ENCODE measurements around the gene S1PR2. TPM values are rescaled to one million over a fixed set of nuclear protein-coding genes. Genes with fewer than 3 reads are reported as not detected.

Gene S1PR2
- total and polyA plus RNA-seq, 3 experiments from 2014 or later, result 2.2 to 19.9 (median 18.4) TPM

DNA sequence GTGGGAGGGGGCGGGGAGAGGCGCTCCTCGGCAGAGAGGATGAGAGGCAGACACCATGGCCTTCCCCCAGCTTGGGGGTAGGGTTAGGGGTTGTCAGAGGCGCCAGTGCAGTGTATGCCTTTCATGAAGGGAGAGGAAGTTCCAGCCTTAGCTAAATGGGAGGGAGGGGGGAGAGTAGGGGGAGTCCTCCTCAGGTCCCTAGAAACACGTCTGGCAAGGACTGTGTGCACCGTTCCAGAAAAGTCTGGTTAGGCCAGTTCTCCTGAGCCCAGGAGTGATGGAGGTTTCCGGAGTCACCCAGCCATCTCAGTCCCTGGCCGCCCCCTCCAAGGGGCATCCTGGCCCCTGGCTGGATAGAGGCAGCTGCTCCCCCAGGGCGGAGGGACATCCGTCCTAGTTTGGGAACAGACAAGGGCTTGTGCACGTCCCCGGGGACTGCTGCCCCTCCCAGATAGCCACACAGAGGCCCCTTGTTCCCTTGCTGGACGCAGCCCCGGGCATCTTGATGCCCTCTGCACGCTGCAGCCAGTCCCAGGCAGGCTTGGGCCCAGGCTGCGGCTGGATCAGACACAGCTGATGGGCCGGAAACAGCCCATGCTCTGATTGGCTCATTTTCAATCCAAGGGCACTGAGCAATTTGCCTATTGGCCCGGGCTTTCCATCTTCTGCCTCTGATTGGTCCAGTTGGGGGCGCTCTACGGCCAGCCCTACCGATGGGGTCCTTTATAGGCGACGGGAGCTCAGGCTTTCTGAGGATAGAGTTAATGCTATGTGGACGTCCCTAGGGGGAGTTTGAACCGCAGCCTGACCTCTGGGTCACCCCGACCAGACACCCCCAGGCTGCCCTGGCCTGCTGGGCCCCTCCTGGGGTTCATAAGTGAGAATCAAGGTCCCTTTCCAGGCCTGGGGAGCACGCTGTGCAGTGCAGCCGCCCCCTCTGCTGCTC lies 3.8 kb downstream of the S1PR2 start:
- CTCF ChIA-PET, result interaction anchor here (1.4 to 10.5 kb wide), 4 partner anchors 20 to 26 kb away, joined by 4 to 73 read pairs (median 6); no protein-coding TSS in a partner anchor

DNA sequence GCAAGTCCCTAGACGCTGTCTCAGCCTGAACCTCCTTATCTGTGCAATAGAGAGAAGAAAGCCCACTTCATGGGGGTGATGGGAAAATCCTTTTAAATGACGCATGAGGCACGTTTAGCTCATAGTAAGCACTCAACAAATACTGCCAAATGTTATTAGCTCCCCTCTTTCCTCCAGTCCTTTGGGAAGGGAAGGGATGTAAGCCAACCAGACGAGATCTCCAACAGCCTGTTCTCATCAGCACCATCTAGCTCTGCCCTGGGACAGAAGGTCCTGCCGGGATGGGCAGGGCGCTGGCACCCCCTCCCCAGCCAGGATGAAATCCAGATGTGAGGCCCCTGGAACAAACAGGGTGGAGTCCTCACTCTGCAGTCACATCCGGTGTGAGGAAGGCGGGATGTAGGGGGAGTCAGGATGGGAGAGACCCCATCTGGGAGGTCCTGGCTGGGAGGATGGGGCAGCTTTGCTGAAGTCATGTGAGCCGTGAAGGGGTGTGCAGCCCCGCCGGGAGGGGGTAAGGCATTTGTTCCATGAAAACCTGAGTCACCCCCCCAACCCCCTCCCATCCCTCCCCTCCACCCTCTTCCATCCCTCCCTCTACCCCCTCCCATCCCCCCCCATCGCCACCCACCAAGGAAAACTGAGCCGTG lies 4.6 kb downstream of the S1PR2 start:
- Mint-ChIP-seq H3K4me1 (peaks cover 9 to 24% (median 20%) of the 10 kb centered on the region in 3 donors), H3K36me3 (peaks cover 0 to 18% (median 6%) of the 10 kb centered on the region in 3 donors), H3K27ac (peak overlapping the region in 3 of 8 donors; percentile 36 to 78 (median 47)), H3K9me3 (no peaks in the 10 kb centered on the region), H3K27me3 (no peaks in the 10 kb centered on the region), H3K4me3 (peak overlapping the region in 1 of 7 donors; percentile 19)
- H3K4me1 ChIP-seq (ENCODE audit: insufficient read depth, low read length), result peaks cover 18% of the 10 kb centered on the region
- H3K27ac ChIP-seq (ENCODE audit: low read depth, low read length), result no peak overlapping the region
- H3K36me3 ChIP-seq (ENCODE audit: insufficient read depth, low read length), result no peaks in the 10 kb centered on the region
- H3K4me3 ChIP-seq (ENCODE audit: low read length), result no peak overlapping the region
- no peaks in the 10 kb centered on the region for H3K27me3 ChIP-seq (ENCODE audit: insufficient read depth, low read length, poor library complexity, severe bottlenecking)
- no peak for DNase-seq
- CTCF ChIA-PET, result interaction anchor here (1.5 to 10.5 kb wide), 3 partner anchors 9 to 24 kb away, joined by 5 to 73 read pairs (median 14); no protein-coding TSS in a partner anchor
- POLR2A ChIA-PET, result interaction anchor here (0.6 kb wide), 1 partner anchor 418 kb away, joined by 9 read pairs; no protein-coding TSS in a partner anchor
- H3K9me3 ChIP-seq (ENCODE audit: low read length), result no peaks in the 10 kb centered on the region

More for the DNA sequence above, 3.8 kb downstream of the S1PR2 start:
- Histone ChIP-seq H3K27ac (ENCODE audit: low read depth, low read length) (no peak overlapping the region), H3K4me3 (ENCODE audit: low read length) (no peak overlapping the region), H3K36me3 (ENCODE audit: insufficient read depth, low read length) (no peaks in the 10 kb centered on the region), H3K27me3 (ENCODE audit: insufficient read depth, low read length, poor library complexity, severe bottlenecking) (no peaks in the 10 kb centered on the region), H3K9me3 (ENCODE audit: low read length) (no peaks in the 10 kb centered on the region), H3K4me1 (ENCODE audit: insufficient read depth, low read length) (peaks cover 20% of the 10 kb centered on the region)
- POLR2A ChIA-PET, result interaction anchor here (0.6 kb wide), 1 partner anchor 418 kb away, joined by 9 read pairs; no protein-coding TSS in a partner anchor
- H3K4me3 Mint-ChIP-seq, result peak overlapping the region in 1 of 7 donors; percentile 44
- no peak for DNase-seq
- peaks cover 9 to 26% (median 20%) of the 10 kb centered on the region in 3 donors for H3K4me1 Mint-ChIP-seq
- H3K27me3 Mint-ChIP-seq, result no peaks in the 10 kb centered on the region
- peak overlapping the region in 1 of 8 donors; percentile 12 for H3K27ac Mint-ChIP-seq
- no peaks in the 10 kb centered on the region for H3K9me3 Mint-ChIP-seq
- H3K36me3 Mint-ChIP-seq, result peaks cover 0 to 16% (median 6%) of the 10 kb centered on the region in 3 donors

DNA sequence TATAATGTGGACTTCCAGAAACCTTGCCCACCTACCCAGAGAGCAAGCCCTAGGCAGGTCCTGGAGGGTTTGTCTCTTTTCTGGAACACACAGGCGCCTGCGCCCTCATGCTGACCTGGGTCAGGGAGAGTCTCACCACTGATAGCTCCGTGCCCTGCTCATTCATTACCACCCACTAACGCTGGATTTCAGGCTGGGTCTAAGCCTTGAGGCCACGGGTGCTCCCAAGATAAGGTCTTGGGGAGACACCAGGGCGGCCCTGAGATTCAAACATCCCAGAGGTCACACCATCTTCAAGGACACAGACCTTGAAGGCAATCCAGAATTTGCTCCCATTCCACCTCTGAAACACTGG lies 5.1 kb downstream of the S1PR2 start:
- Mint-ChIP-seq H3K4me3 (peak overlapping the region in 1 of 7 donors; percentile 19), H3K9me3 (no peaks in the 10 kb centered on the region), H3K27ac (peak overlapping the region in 3 of 8 donors; percentile 29 to 47 (median 46)), H3K27me3 (no peaks in the 10 kb centered on the region), H3K4me1 (peaks cover 9 to 23% (median 20%) of the 10 kb centered on the region in 3 donors), H3K36me3 (peaks cover 0 to 19% (median 6%) of the 10 kb centered on the region in 3 donors)
- no peaks in the 10 kb centered on the region for H3K27me3 ChIP-seq (ENCODE audit: insufficient read depth, low read length, poor library complexity, severe bottlenecking)
- H3K4me1 ChIP-seq (ENCODE audit: insufficient read depth, low read length), result peaks cover 16% of the 10 kb centered on the region
- H3K36me3 ChIP-seq (ENCODE audit: insufficient read depth, low read length), result no peaks in the 10 kb centered on the region
- H3K9me3 ChIP-seq (ENCODE audit: low read length), result no peaks in the 10 kb centered on the region
- no peak for DNase-seq
- no peak overlapping the region for H3K4me3 ChIP-seq (ENCODE audit: low read length)
- ChIA-PET POLR2A (no interaction called here), CTCF (interaction anchor here (1.5 to 10.5 kb wide), 3 partner anchors 10 to 24 kb away, joined by 5 to 73 read pairs (median 14); no protein-coding TSS in a partner anchor)
- H3K27ac ChIP-seq (ENCODE audit: low read depth, low read length), result no peak overlapping the region

DNA sequence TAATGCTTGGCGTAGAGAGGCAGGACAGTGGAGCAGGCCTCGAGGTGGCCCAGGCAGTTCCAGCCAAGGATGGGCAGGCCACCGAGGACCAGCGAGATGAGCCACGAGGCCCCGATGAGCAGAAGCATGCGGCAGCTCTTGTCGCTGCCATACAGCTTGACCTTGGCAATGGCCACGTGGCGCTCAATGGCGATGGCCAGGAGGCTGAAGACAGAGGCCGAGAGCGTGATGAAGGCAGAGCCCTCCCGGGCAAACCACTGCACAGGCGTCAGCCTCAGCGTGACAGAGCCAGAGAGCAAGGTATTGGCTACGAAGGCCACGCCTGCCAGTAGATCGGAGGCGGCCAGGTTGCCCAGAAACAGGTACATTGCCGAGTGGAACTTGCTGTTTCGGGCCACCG lies 6.8 kb downstream of the S1PR2 start:
- Mint-ChIP-seq H3K9me3 (no peaks in the 10 kb centered on the region), H3K27ac (peak overlapping the region in 1 of 8 donors; percentile 56), H3K27me3 (no peaks in the 10 kb centered on the region), H3K4me3 (peak overlapping the region in 1 of 7 donors; percentile 81), H3K36me3 (peaks cover 0 to 15% (median 6%) of the 10 kb centered on the region in 3 donors), H3K4me1 (peaks cover 5 to 17% (median 15%) of the 10 kb centered on the region in 3 donors)
- CTCF ChIA-PET, result interaction anchor here (2.8 to 10.5 kb wide), 2 partner anchors 11 to 26 kb away, joined by 14 to 73 read pairs; no protein-coding TSS in a partner anchor
- Histone ChIP-seq H3K4me1 (ENCODE audit: insufficient read depth, low read length) (peaks cover 13% of the 10 kb centered on the region), H3K9me3 (ENCODE audit: low read length) (no peaks in the 10 kb centered on the region), H3K27ac (ENCODE audit: low read depth, low read length) (no peak overlapping the region), H3K27me3 (ENCODE audit: insufficient read depth, low read length, poor library complexity, severe bottlenecking) (no peaks in the 10 kb centered on the region), H3K4me3 (ENCODE audit: low read length) (no peak overlapping the region), H3K36me3 (ENCODE audit: insufficient read depth, low read length) (no peaks in the 10 kb centered on the region)
- DNase-seq, result no peak
- POLR2A ChIA-PET, result no interaction called here

DNA sequence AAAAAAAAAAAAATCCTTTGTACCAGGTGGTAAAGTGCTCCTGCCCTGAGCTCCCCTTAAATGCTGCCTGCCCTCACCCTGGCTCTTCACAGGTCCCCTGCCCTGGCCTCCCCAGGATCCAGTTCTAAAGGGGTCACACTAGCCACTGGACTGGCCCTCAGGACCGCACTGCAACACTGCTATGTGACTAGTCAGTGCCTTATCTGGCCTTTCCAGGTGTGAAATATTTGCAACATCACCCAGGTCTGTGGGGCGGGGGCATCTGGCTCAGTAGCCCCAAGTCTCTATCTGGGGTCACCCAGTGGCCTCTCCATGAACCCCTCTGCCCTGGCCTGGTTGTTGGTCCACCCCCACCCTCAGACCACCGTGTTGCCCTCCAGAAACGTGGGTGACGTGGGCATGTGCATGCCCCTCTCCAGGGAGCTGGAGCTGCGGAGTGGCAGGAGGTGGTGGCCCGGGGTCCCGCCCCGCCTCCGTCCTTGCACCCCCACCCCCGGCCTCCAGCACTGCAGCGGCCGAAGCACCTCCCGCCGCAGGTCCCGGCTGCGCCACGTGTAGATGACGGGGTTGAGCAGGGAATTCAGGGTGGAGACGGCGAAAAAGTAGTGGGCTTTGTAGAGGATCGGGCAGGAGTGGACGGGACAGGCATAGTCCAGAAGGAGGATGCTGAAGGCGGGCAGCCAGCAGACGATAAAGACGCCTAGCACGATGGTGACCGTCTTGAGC lies 7.5 kb downstream of the S1PR2 start:
- peaks cover 3 to 12% (median 10%) of the 10 kb centered on the region in 3 donors for H3K4me1 Mint-ChIP-seq

DNA sequence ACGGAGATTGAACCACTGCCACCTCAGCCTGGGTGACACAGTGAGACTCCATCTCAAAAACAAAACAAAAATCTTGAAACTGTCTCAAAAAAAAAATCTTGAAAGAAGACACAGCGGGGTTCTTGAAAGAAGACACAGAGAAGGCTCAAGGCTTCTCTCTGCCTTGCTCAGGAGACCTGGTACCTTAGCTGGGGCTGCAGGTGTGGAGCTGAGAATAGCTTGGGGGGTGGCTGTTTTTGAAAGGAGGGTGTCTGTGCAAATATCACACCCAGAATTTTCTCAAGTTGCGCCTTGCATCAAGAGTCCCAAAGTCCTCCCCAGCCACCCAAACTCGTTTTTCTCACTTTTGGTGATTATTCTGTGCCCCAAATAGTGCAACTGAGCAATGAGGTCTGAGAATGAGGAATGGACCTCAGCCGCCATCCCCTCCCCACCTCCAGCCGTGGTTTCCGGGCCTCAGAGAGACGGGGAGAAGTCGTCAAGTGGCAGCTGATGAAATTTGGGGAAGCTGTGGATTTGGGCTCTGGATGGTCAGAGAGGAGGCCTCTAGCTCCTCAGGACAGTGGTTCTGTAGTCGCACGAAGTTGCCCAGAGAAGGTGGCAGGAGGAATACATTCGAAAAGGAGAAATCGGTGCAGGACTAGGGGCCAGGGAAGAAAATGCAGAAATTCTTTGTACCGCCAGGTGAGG lies 8.8 kb downstream of the S1PR2 start:
- no peak for DNase-seq
- Mint-ChIP-seq H3K9me3 (no peaks in the 10 kb centered on the region), H3K4me1 (peaks cover 3 to 10% (median 9%) of the 10 kb centered on the region in 3 donors), H3K4me3 (no peak overlapping the region), H3K27me3 (no peaks in the 10 kb centered on the region), H3K27ac (peak overlapping the region in 1 of 8 donors; percentile 63), H3K36me3 (peaks cover 0 to 15% (median 6%) of the 10 kb centered on the region in 3 donors)
- H3K27me3 ChIP-seq (ENCODE audit: insufficient read depth, low read length, poor library complexity, severe bottlenecking), result no peaks in the 10 kb centered on the region
- no peaks in the 10 kb centered on the region for H3K36me3 ChIP-seq (ENCODE audit: insufficient read depth, low read length)
- no peak overlapping the region for H3K4me3 ChIP-seq (ENCODE audit: low read length)
- no peaks in the 10 kb centered on the region for H3K9me3 ChIP-seq (ENCODE audit: low read length)
- POLR2A ChIA-PET, result no interaction called here
- peaks cover 4% of the 10 kb centered on the region for H3K4me1 ChIP-seq (ENCODE audit: insufficient read depth, low read length)
- H3K27ac ChIP-seq (ENCODE audit: low read depth, low read length), result no peak overlapping the region
- CTCF ChIA-PET, result interaction anchor here (1.0 to 3.5 kb wide), 3 partner anchors 28 to 57 kb away, joined by 3 to 16 read pairs (median 3); no protein-coding TSS in a partner anchor

More for the DNA sequence above, 7.5 kb downstream of the S1PR2 start:
- H3K9me3 ChIP-seq (ENCODE audit: low read length), result no peaks in the 10 kb centered on the region
- H3K36me3 ChIP-seq (ENCODE audit: insufficient read depth, low read length), result no peaks in the 10 kb centered on the region
- H3K27me3 Mint-ChIP-seq, result no peaks in the 10 kb centered on the region
- H3K4me3 Mint-ChIP-seq, result peak overlapping the region in 1 of 7 donors; percentile 81
- no peaks in the 10 kb centered on the region for H3K9me3 Mint-ChIP-seq
- DNase-seq, result no peak
- peak overlapping the region in 1 of 8 donors; percentile 42 for H3K27ac Mint-ChIP-seq
- no peak overlapping the region for H3K27ac ChIP-seq (ENCODE audit: low read depth, low read length)
- ChIA-PET POLR2A (no interaction called here), CTCF (interaction anchor here (1.0 to 10.5 kb wide), 4 partner anchors 12 to 58 kb away, joined by 3 to 73 read pairs (median 8); no protein-coding TSS in a partner anchor)
- no peaks in the 10 kb centered on the region for H3K27me3 ChIP-seq (ENCODE audit: insufficient read depth, low read length, poor library complexity, severe bottlenecking)
- no peak overlapping the region for H3K4me3 ChIP-seq (ENCODE audit: low read length)
- H3K4me1 ChIP-seq (ENCODE audit: insufficient read depth, low read length), result peaks cover 8% of the 10 kb centered on the region
- H3K36me3 Mint-ChIP-seq, result peaks cover 0 to 15% (median 6%) of the 10 kb centered on the region in 3 donors

DNA sequence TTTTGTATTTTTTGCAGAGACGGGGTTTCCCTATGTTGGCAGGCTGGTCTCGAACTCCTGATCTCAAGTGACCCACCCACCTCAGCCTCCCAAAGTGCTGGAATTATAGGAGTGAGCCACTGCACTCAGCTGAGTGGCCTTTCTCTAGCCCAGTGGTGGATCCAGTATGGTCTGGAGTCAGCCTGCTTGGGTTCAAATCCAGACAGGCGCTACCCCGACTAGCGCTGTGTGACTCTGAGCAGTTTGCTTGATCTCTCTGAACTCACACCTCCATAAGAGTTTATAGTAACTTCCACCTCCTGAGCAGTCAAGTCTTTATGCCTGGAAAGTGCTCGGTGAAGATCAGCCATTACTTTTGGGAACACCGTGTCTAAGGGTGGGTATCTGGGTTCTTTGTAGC lies 10.4 kb downstream of the S1PR2 start:
- Histone ChIP-seq H3K4me3 (ENCODE audit: low read length) (no peak overlapping the region), H3K36me3 (ENCODE audit: insufficient read depth, low read length) (no peaks in the 10 kb centered on the region), H3K9me3 (ENCODE audit: low read length) (no peaks in the 10 kb centered on the region), H3K27ac (ENCODE audit: low read depth, low read length) (no peak overlapping the region), H3K27me3 (ENCODE audit: insufficient read depth, low read length, poor library complexity, severe bottlenecking) (no peaks in the 10 kb centered on the region), H3K4me1 (ENCODE audit: insufficient read depth, low read length) (peaks cover 4% of the 10 kb centered on the region)
- no peak overlapping the region for H3K4me3 Mint-ChIP-seq
- ChIA-PET CTCF (interaction anchor here (0.9 to 3.5 kb wide), 4 partner anchors 8 to 29 kb away, joined by 4 to 16 read pairs (median 6); no protein-coding TSS in a partner anchor), POLR2A (no interaction called here)
- H3K27ac Mint-ChIP-seq, result peak overlapping the region in 3 of 8 donors; percentile 6 to 22 (median 15)
- H3K36me3 Mint-ChIP-seq, result peaks cover 0 to 15% (median 6%) of the 10 kb centered on the region in 3 donors
- peaks cover 3 to 7% (median 4%) of the 10 kb centered on the region in 3 donors for H3K4me1 Mint-ChIP-seq
- H3K9me3 Mint-ChIP-seq, result no peaks in the 10 kb centered on the region
- H3K27me3 Mint-ChIP-seq, result no peaks in the 10 kb centered on the region
- no peak for DNase-seq
